Panc1 (cell line): ENCODE data around the gene TRIM48. TPM values are rescaled to one million over a fixed set of nuclear protein-coding genes. Genes with fewer than 3 reads are reported as not detected.
"Not testable (repeated sequence)": the region's sequence is repeated elsewhere in the genome, so short reads cannot be mapped to it uniquely, and the experiment has no call there.

Experiments
- ATAC-seq: fragments of 200-7000 bp; cut with Tn5 transposase; 2 replicates; pipeline ENCODE4 v1.9.1; 2020; ENCODE audit warnings: mild to moderate bottlenecking, moderate library complexity
- Bru-seq: library from RNA; stranded (reverse); fragments of 400-500 nt; gene quantifications from one replicate; lab custom pipeline; 2021; lab: Mats Ljungman, UMichigan
- BruChase-seq, 2 experiments: library from RNA; stranded (reverse); fragments of 400-500 nt; gene quantifications; one replicate each; lab custom pipeline; 2021; lab: Mats Ljungman, UMichigan
- BruUV-seq: library from RNA; stranded (reverse); fragments of 400-500 nt; replicated peaks from 2 replicates; lab custom pipeline; 2021; lab: Mats Ljungman, UMichigan
- CTCF ChIA-PET: fragments of 300-600 bp; sonication (Branson Sonifier 250); formaldehyde crosslinking; loops from one replicate; lab custom pipeline; 2022; ENCODE audit warnings: antibody characterized with exemption; lab: Charles Lee
- POLR2A ChIA-PET: fragments of 300-600 bp; sonication (Branson Sonifier 250); formaldehyde crosslinking; loops from one replicate; lab custom pipeline; 2022; ENCODE audit warnings: antibody characterized with exemption; lab: Charles Lee
- DNase-seq: peaks from one replicate; pipeline ENCODE4 v3.0.0-alpha.2; 2010; ENCODE audit warnings: low read depth, low spot score
- H3K27ac ChIP-seq: 2 replicates; pipeline ENCODE4 v1.5.1; 2011; ENCODE audit warnings: mild to moderate bottlenecking, low read length, inconsistent platforms
- H3K27me3 ChIP-seq: fragments of 200-500 bp; sonication (Bioruptor generic); 2 replicates; pipeline ENCODE4 v1.6.0; 2014; ENCODE audit warnings: low read length, inconsistent platforms; ENCODE audit not compliant: control insufficient read depth, insufficient read depth
- H3K36me3 ChIP-seq: fragments of 200-500 bp; sonication (Bioruptor generic); 2 replicates; pipeline ENCODE4 v1.5.1; 2014; ENCODE audit warnings: inconsistent platforms, mild to moderate bottlenecking, low read length, moderate library complexity; ENCODE audit not compliant: control insufficient read depth, insufficient read depth
- H3K4me1 ChIP-seq: 2 replicates; pipeline ENCODE4 v1.5.1; 2011; ENCODE audit warnings: inconsistent platforms, mild to moderate bottlenecking, low read length, moderate library complexity; ENCODE audit not compliant: control insufficient read depth, insufficient read depth
- H3K4me3 ChIP-seq, 2 experiments: 2 replicates each; pipeline ENCODE4 v1.5.1; 2011 to 2012; ENCODE audit warnings: low read depth in 2 of 2, low read length in 2 of 2, mild to moderate bottlenecking in 2 of 2, inconsistent platforms in 1 of 2, moderate library complexity in 1 of 2
- H3K9me3 ChIP-seq: fragments of 200-500 bp; sonication (Bioruptor generic); 2 replicates; pipeline ENCODE4 v1.5.1; 2014; ENCODE audit warnings: low read depth, mild to moderate bottlenecking, inconsistent platforms, low read length, moderate library complexity; ENCODE audit not compliant: control insufficient read depth, insufficient read depth
- CTCF ChIP-seq: fragments of 450-650 bp; IDR thresholded peaks from 2 replicates; pipeline ENCODE4 v1.5.1; 2017; ENCODE audit warnings: mild to moderate bottlenecking
- POLR2AphosphoS5 ChIP-seq: IDR thresholded peaks from 2 replicates; pipeline ENCODE4 v1.6.1; 2012; ENCODE audit warnings: mild to moderate bottlenecking, low read depth, low read length, moderate library complexity
- REST ChIP-seq, 2 experiments: IDR thresholded peaks; 2 replicates each; pipeline ENCODE4 v1.6.1; 2011 to 2012; ENCODE audit warnings: low read depth in 2 of 2, control low read depth in 1 of 2, low read length in 1 of 2, mild to moderate bottlenecking in 1 of 2, moderate library complexity in 1 of 2; ENCODE audit not compliant: insufficient read depth in 1 of 2
- SIN3A ChIP-seq: IDR thresholded peaks from 2 replicates; pipeline ENCODE4 v1.6.1; 2012; ENCODE audit warnings: low read depth, mild to moderate bottlenecking, low read length, moderate library complexity, borderline replicate concordance; ENCODE audit not compliant: insufficient read depth
- TCF7L2 ChIP-seq: IDR thresholded peaks from 2 replicates; pipeline ENCODE4 v1.6.1; 2011; ENCODE audit warnings: mild to moderate bottlenecking, low read depth, low read length, inconsistent platforms
- in situ Hi-C: cut with HindIII; loops from 2 replicates; pipeline ENCODE4 v1.10.0; 2016; ENCODE audit warnings: low sequenced_read_pairs, low pct_unique_long_range_greater_than_20kb
- intact Hi-C: fragments of 100-400 bp; cut with micrococcal nuclease; formaldehyde crosslinking; loops from one replicate; pipeline ENCODE4 v1.10.0; 2022; ENCODE audit not compliant: unreplicated experiment
- long read RNA-seq: library from polyadenylated mRNA; unstranded; transcript quantifications from one replicate; pipeline ENCODE4 v2.0.0, GENCODE V29; 2021; ENCODE audit not compliant: unreplicated experiment
- polyA plus RNA-seq: library from polyadenylated mRNA; unstranded; fragments of >200 nt; gene quantifications from one replicate; pipeline ENCODE4 v1.2.1, GENCODE V29; 2012; ENCODE audit warnings: missing spikeins; ENCODE audit not compliant: insufficient read length
- total RNA-seq: library from RNA; stranded (reverse); gene quantifications from one replicate; pipeline ENCODE4 v1.2.1, GENCODE V29; 2021; ENCODE audit not compliant: unreplicated experiment

TRIM48 gene
- total RNA-seq (not detected), Bru-seq, nascent RNA (not detected), BruChase-seq, experiment 1, labeled RNA remaining after a 2-hour chase (not detected), BruChase-seq, experiment 2, labeled RNA remaining after a 6-hour chase (not detected)
- polyA plus RNA-seq = not detected
- long read RNA-seq = 0 reads

GRCh38 chr11:55261855-55262254 is at the start of gene TRIM48:
TSS of gene TRIM48 (plus strand) at chr11:55262155. CDS start at chr11:55262268, 113 bp downstream.
- H3K4me3 ChIP-seq, ATAC-seq, BruUV-seq, H3K9me3 ChIP-seq, H3K27ac ChIP-seq, CTCF ChIA-PET, intact Hi-C loops, in situ Hi-C loops, H3K36me3 ChIP-seq, H3K4me1 ChIP-seq, H3K27me3 ChIP-seq, DNase-seq: not testable (repeated sequence)
- POLR2A ChIA-PET = interaction anchor here (0.6 kb wide), 1 partner anchor 487 kb away, joined by 3 read pairs; no protein-coding TSS in a partner anchor

GRCh38 chr11:55238316-55238715 is 23.6 kb upstream of the TRIM48 start:
- in situ Hi-C loops = not testable (repeated sequence)

GRCh38 chr11:55263081-55263480 is 1.1 kb downstream of the TRIM48 start:
- no peak overlapping the region for H3K27ac ChIP-seq
- H3K36me3 ChIP-seq = no peaks in the 10 kb centered on the region
- no peaks in the 10 kb centered on the region for H3K9me3 ChIP-seq
- H3K4me1 ChIP-seq = no peaks in the 10 kb centered on the region
- H3K4me3 ChIP-seq = no peak overlapping the region
- ChIA-PET CTCF (no interaction called here), POLR2A (no interaction called here)
- intact Hi-C loops (loop anchor here (1.0 kb wide), 1 partner anchor 8 kb away; no protein-coding TSS in a partner anchor), in situ Hi-C loops (no loop called here)
- no TSS peak for BruUV-seq
- ATAC-seq = no peak
- H3K27me3 ChIP-seq = no peaks in the 10 kb centered on the region
- DNase-seq = no peak
- TF ChIP-seq CTCF (no peak), TCF7L2 (no peak), SIN3A (no peak), POLR2AphosphoS5 (no peak), REST (IDR thresholded peaks at IDR 0.05; ENCODE audit: insufficient read depth in 1 of 2, low read depth in 2 of 2, low read length in 1 of 2) (no peak)

More at GRCh38 chr11:55238316-55238715, 23.6 kb upstream of the TRIM48 start:
- H3K36me3 ChIP-seq, BruUV-seq, H3K27ac ChIP-seq, CTCF ChIA-PET, H3K4me1 ChIP-seq, DNase-seq, intact Hi-C loops, H3K4me3 ChIP-seq, H3K9me3 ChIP-seq, POLR2A ChIA-PET, H3K27me3 ChIP-seq, ATAC-seq: not testable (repeated sequence)

Other genes with a start within 250 kb of the TRIM48 start
- gene OR4A16, start 81.0 kb downstream of the TRIM48 start, total RNA-seq = not detected
- not detected for gene OR4A15, start 105.8 kb downstream of the TRIM48 start, total RNA-seq